Epithelial cell of prostate (primary cell): ENCODE measurements around the gene RBM17.
A peak's percentile ranks its signal among the peaks of the same experiment; 100 is the strongest.
"Not testable (repeated sequence)": the region's sequence is repeated elsewhere in the genome, so short reads cannot be mapped to it uniquely, and the experiment has no call there.

Source experiments
- DNase-seq: peaks from one replicate; pipeline ENCODE4 v3.0.0-alpha.2; 2011; ENCODE audit warnings: low read depth, low spot score
- H3K27ac ChIP-seq: fragments of 450-650 bp; 2 replicates; pipeline ENCODE4 v1.5.1; 2017; ENCODE audit warnings: mild to moderate bottlenecking

Gene RBM17

GRCh38 chr10:6130848-6131470 is 42.1 kb downstream of the RBM17 start:
- DNase-seq: no peak
- no peak overlapping the region for H3K27ac ChIP-seq

- DNase-seq: no peak
- no peak overlapping the region for H3K27ac ChIP-seq
Observed at GRCh38 chr10:6133331-6134098, 44.7 kb downstream of the RBM17 start.

GRCh38 chr10:6134099-6134823 is 45.4 kb downstream of the RBM17 start:
- no peak for DNase-seq
- no peak overlapping the region for H3K27ac ChIP-seq

- no peak for DNase-seq
Observed at GRCh38 chr10:6135039-6135438, 46.2 kb downstream of the RBM17 start.

GRCh38 chr10:6135589-6136168 is 46.8 kb downstream of the RBM17 start:
- H3K27ac ChIP-seq: no peak overlapping the region
- no peak for DNase-seq

More at GRCh38 chr10:6135039-6135438, 46.2 kb downstream of the RBM17 start:
- no peak overlapping the region for H3K27ac ChIP-seq

GRCh38 chr10:6136215-6137201 is 47.7 kb downstream of the RBM17 start:
- peak overlapping the region; percentile 10 for H3K27ac ChIP-seq
- DNase-seq: no peak

GRCh38 chr10:6138456-6138855 is 49.6 kb downstream of the RBM17 start:
- no peak for DNase-seq
- no peak overlapping the region for H3K27ac ChIP-seq

- DNase-seq: no peak
- H3K27ac ChIP-seq: no peak overlapping the region
Observed at GRCh38 chr10:6139470-6139869, 50.6 kb downstream of the RBM17 start.

GRCh38 chr10:6140141-6140841 is 51.5 kb downstream of the RBM17 start:
- no peak for DNase-seq
- no peak overlapping the region for H3K27ac ChIP-seq

GRCh38 chr10:6140965-6141295 is 52.1 kb downstream of the RBM17 start:
- DNase-seq: no peak
- H3K27ac ChIP-seq: no peak overlapping the region

GRCh38 chr10:6141296-6142151 is 52.7 kb downstream of the RBM17 start:
- no peak for DNase-seq
- H3K27ac ChIP-seq: no peak overlapping the region

- DNase-seq, H3K27ac ChIP-seq: not testable (repeated sequence)
Observed at GRCh38 chr10:6142186-6142585, 53.4 kb downstream of the RBM17 start.

- no peak for DNase-seq
- no peak overlapping the region for H3K27ac ChIP-seq
Observed at GRCh38 chr10:6142644-6143043, 53.8 kb downstream of the RBM17 start.

GRCh38 chr10:6143181-6143580 is 54.3 kb downstream of the RBM17 start:
- H3K27ac ChIP-seq: no peak overlapping the region
- DNase-seq: no peak

- no peak for DNase-seq
- peak overlapping the region; percentile 40 for H3K27ac ChIP-seq
Observed at GRCh38 chr10:6144406-6145165, 55.8 kb downstream of the RBM17 start.

GRCh38 chr10:6145166-6145987 is 56.5 kb downstream of the RBM17 start:
- no peak overlapping the region for H3K27ac ChIP-seq
- DNase-seq: no peak
